HUDEP-2 (cell line): Measurements from ENCODE around the gene SORCS1.

Experiments used
- DNase-seq, 76 experiments: peaks; one replicate each; lab custom pipeline; 2025; ENCODE audit not compliant: unreplicated experiment in 76 of 76; lab: John Stamatoyannopoulos, UW

The SORCS1 gene

GRCh38 chr10:106911096-106911495 lies 253.4 kb downstream of the SORCS1 start:
- no peak for DNase-seq

GRCh38 chr10:106910666-106911065 lies 253.8 kb downstream of the SORCS1 start:
- DNase-seq = no peak

GRCh38 chr10:106908225-106908624 lies 256.3 kb downstream of the SORCS1 start:
- no peak for DNase-seq

DNA sequence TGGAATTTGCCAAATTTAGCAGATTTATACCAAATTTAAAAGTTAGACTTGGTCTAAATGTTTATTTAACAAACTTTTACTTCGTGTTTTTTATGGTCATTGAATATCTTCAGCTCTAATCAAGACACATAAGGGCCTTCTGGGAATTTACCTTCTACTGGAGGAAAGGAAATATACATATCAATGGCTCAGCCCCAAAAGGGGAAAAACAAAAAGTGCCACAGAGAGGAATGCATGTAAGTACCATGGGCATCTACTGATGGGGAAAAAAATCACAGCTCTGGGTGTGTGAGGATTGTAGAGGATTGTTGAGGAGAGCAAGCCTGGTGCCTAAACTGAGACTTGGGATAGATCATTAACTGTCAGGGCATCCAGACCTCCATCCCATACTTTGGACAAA lies 260.3 kb downstream of the SORCS1 start:
- DNase-seq = no peak

GRCh38 chr10:106903180-106903579 lies 261.3 kb downstream of the SORCS1 start:
- no peak for DNase-seq

GRCh38 chr10:106900016-106900652 lies 264.4 kb downstream of the SORCS1 start:
- DNase-seq = no peak

- DNase-seq = no peak
These were observed 266.1 kb downstream of the SORCS1 start for GRCh38 chr10:106898446-106898845.

DNA sequence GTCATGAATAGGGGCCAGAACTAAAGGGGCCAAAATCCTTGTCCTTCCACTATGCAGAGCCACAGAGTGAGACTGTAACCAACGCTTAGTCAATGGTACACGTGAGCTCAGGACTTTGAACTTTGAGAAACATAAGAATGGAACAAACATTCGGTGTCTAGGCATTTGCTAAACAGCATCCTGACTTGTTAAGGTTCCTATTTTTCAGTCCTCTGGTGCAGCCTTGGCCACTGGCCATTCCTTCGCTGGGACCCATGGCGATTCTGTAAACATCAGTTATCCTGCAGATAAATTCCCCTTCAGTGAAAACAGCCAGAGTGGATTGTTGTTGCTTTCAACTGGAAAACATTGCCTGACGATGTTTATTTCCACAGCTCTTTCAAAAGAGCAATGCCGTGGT lies 266.8 kb downstream of the SORCS1 start:
- DNase-seq = no peak

DNA sequence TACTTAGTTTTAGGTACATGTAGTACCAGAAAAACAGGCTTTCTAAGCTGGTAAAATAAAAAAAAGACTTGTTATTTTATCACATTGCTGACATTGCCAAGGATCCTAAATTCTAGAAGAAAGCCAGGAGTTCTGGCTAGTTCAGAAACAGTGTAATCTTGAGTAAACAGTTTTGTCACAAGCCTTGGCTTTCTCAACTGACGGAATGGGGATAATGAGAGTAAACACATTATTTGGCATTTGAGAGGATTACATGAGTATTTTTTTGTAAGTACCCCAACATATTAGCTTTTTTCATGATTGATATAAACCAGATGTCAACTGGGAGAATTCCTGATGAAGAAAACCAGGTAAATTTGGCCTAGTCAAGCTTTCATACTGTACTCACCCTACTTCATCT lies 269.8 kb downstream of the SORCS1 start:
- DNase-seq = no peak

DNA sequence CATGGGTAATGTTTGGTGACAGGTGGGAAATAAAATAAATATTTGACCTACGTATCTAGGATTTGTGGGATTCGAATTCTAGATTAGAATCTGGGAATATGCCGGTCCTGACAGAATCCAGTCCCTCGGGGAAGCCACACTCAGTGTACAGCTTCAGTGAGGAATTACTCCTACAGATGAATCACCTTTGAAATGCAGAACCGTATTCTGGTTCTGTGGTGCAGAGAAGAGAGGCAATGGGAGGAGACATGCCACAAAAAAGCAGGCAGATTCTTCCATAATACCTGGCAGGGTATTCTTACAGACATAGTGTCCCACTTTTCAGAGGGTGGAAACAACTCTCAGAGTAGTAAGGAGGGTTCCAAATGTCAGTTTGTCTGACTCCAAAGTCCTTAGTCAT lies 286.9 kb downstream of the SORCS1 start:
- DNase-seq = no peak

GRCh38 chr10:106874604-106874889 lies 290.0 kb downstream of the SORCS1 start:
- DNase-seq = no peak

- DNase-seq = no peak
These were observed 290.5 kb downstream of the SORCS1 start for GRCh38 chr10:106873770-106874603.

GRCh38 chr10:106872176-106872575 lies 292.3 kb downstream of the SORCS1 start:
- DNase-seq = no peak

DNA sequence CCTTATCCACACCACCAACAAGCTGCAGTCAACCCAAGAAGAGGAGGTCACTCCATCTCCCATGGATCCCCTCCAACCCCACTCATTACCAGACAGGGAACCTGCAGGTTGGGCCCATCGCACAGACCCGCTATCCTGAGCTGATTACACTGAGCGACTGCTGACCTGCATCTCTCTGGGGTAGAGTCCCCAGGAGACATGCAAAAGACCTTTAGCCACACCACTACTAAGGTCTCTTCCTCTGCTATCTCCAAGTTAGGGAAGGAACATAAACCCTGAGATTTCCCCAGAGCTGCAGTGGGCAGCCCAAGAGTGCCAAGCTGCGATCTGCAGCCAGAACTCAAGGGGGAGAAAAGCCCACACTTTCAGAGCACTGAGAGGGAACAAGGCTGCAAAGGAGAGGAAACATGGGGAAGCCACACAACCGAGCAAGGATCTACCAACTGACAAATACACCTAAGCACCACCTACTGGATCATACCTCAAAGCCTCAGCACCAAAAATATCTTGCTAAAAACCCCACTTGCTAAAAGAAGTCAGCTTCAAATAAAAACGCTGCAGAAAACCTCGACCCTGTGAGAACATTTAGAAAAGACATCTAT lies 298.2 kb downstream of the SORCS1 start:
- DNase-seq = no peak

GRCh38 chr10:106864031-106864430 lies 300.5 kb downstream of the SORCS1 start:
- no peak for DNase-seq

GRCh38 chr10:106863549-106863948 lies 301.0 kb downstream of the SORCS1 start:
- DNase-seq = no peak

DNA sequence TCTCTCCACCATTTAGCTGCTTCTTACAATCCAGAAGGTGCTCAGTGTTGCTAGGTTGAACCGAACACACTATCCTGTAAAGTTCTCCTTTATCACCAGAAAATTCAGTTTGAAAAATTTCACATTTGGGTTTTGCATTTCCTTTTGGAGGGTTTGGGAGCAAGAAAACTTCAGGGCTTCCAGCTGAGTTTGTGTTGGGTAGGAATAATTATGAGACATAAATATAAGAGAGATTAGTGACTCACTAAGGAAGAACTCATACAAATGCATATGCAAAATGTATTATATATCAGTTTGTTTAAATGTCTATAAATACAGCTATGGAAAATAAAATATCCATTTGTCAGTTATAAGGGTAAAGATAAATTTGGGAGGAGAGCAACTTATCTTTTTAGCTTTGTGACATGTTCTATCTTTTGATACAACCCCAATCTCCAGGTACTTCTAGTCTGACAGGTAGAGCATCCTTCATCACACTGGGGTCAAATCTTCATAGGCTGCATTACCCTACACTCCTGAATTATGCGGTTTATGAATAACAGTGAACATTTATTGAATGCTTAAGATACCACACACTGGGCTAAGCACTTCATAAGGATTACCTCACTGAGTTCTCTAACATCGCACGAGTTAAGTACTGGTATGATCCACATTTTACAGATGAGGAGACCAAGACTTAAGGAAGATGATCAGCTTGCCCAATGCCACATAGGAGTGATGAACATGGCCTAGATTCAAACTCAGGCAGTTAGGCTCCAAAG lies 304.4 kb downstream of the SORCS1 start:
- no peak for DNase-seq

GRCh38 chr10:106857728-106858127 lies 306.8 kb downstream of the SORCS1 start:
- no peak for DNase-seq

DNA sequence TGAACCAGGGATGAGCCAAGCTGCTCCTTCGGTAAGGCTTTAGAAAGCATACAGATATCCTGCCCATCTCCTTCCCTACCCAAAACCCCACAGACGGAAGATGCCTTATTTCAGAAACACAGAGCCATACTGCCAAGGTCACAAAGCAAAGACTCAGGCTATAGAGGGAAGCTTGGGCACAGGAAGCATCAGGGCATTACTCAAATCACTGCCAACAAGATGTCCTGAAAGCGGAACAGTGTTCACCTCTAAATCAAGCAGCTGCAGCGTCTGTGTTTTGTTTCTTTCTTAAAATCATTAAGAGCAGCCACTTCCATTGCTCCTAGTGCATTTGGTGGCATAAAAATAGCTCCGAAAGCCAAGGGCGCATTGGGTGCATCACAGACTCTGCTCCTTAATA lies 307.3 kb downstream of the SORCS1 start:
- DNase-seq = no peak

DNA sequence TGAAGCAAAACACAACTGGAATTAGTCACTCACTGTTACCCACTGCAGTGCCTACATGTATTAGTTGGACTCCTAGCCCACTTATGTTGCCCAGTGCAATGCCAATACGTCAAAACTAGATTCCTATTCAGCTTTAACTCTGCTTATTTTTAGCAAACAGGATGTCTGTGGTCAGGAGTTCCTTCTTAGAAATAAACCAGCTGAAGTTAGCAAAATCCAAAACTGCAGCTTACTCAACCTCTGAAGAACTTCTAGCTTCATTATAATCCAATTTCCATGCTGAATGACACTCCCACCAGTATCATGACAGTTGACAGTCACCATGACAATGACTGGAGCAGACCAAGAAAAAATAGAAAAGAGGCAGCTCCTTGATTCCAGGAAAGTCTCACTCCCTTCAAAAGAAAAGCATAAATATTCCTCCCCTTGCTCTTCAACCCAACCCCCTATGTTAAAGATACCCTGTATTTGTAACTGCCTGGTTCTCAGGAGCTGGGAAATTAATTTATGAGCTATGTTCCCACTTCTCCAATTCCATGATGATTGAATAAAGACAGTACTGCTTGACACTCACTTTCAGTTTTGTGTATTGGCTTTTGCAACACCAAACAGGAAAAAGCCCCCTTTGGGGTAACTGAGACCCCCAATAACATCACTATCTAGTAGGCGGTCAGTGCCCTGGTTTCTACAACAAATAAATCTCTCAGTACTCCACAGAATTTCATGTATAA lies 327.4 kb downstream of the SORCS1 start:
- no peak for DNase-seq

- DNase-seq = no peak
These were observed 331.7 kb downstream of the SORCS1 start for GRCh38 chr10:106832846-106833245.
